Osteocyte (in vitro differentiated cells): ENCODE measurements around the gene CYP19A1. TPM values are rescaled to one million over a fixed set of nuclear protein-coding genes. Genes with fewer than 3 reads are reported as not detected.

Source experiments
- DNase-seq: peaks from one replicate; pipeline ENCODE4 v3.0.0; 2021; ENCODE audit warnings: mixed read lengths; ENCODE audit not compliant: unreplicated experiment; ENCODE audit errors: extremely low spot score
- H3K27ac Mint-ChIP-seq: one replicate; pipeline ENCODE4 v1.8.0; 2021; ENCODE audit warnings: mild to moderate bottlenecking, mixed read lengths; ENCODE audit not compliant: unreplicated experiment
- H3K27me3 Mint-ChIP-seq: one replicate; pipeline ENCODE4 v1.8.0; 2021; ENCODE audit warnings: mixed read lengths; ENCODE audit not compliant: unreplicated experiment
- H3K36me3 Mint-ChIP-seq: one replicate; pipeline ENCODE4 v1.8.0; 2021; ENCODE audit warnings: mixed read lengths; ENCODE audit not compliant: unreplicated experiment
- H3K4me1 Mint-ChIP-seq: one replicate; pipeline ENCODE4 v1.8.0; 2021; ENCODE audit warnings: mixed read lengths; ENCODE audit not compliant: unreplicated experiment
- H3K4me3 Mint-ChIP-seq: one replicate; pipeline ENCODE4 v1.8.0; 2021; ENCODE audit warnings: mild to moderate bottlenecking, moderate library complexity, mixed read lengths; ENCODE audit not compliant: unreplicated experiment
- H3K9me3 Mint-ChIP-seq: one replicate; pipeline ENCODE4 v1.8.0; 2021; ENCODE audit warnings: mixed read lengths; ENCODE audit not compliant: unreplicated experiment
- CTCF ChIP-seq: fragments of 200-600 bp; sonication (generic); IDR thresholded peaks from 2 replicates; pipeline ENCODE4 v1.5.0; 2021; ENCODE audit warnings: antibody characterized with exemption, mild to moderate bottlenecking, moderate library complexity
- total RNA-seq: library from RNA; stranded (reverse); gene quantifications from 2 replicates; pipeline ENCODE4 v1.2.1, GENCODE V29; 2021

The CYP19A1 gene
- total RNA-seq, 1 donor from 2014 or later = not detected

GRCh38 chr15:51375966-51376640 lies 37.7 kb upstream of the CYP19A1 start:
- no peak overlapping the region for H3K4me3 Mint-ChIP-seq
- no peak for TF ChIP-seq CTCF
- H3K4me1 Mint-ChIP-seq = peaks cover under 1% of the 10 kb centered on the region
- H3K36me3 Mint-ChIP-seq = no peaks in the 10 kb centered on the region
- no peak for DNase-seq
- no peaks in the 10 kb centered on the region for H3K9me3 Mint-ChIP-seq
- no peak overlapping the region for H3K27ac Mint-ChIP-seq
- H3K27me3 Mint-ChIP-seq = peaks cover 3% of the 10 kb centered on the region

GRCh38 chr15:51374131-51374530 lies 35.7 kb upstream of the CYP19A1 start:
- Mint-ChIP-seq H3K4me3 (no peak overlapping the region), H3K27ac (no peak overlapping the region)
- TF ChIP-seq CTCF = no peak

GRCh38 chr15:51371266-51371665 lies 32.9 kb upstream of the CYP19A1 start:
- peaks cover 12% of the 10 kb centered on the region for H3K4me1 Mint-ChIP-seq
- TF ChIP-seq CTCF = no peak
- H3K27me3 Mint-ChIP-seq = peaks cover 1% of the 10 kb centered on the region
- no peaks in the 10 kb centered on the region for H3K36me3 Mint-ChIP-seq
- no peak for DNase-seq
- H3K9me3 Mint-ChIP-seq = no peaks in the 10 kb centered on the region
- H3K4me3 Mint-ChIP-seq = no peak overlapping the region
- no peak overlapping the region for H3K27ac Mint-ChIP-seq

More at GRCh38 chr15:51374131-51374530, 35.7 kb upstream of the CYP19A1 start:
- DNase-seq = no peak
- Mint-ChIP-seq H3K36me3 (no peaks in the 10 kb centered on the region), H3K4me1 (peaks cover 3% of the 10 kb centered on the region), H3K27me3 (no peaks in the 10 kb centered on the region), H3K9me3 (no peaks in the 10 kb centered on the region)

GRCh38 chr15:51369451-51369761 lies 31.0 kb upstream of the CYP19A1 start:
- H3K4me3 Mint-ChIP-seq = no peak overlapping the region
- no peak for TF ChIP-seq CTCF
- DNase-seq = no peak
- H3K27me3 Mint-ChIP-seq = peaks cover 12% of the 10 kb centered on the region
- H3K4me1 Mint-ChIP-seq = peaks cover 12% of the 10 kb centered on the region
- H3K36me3 Mint-ChIP-seq = no peaks in the 10 kb centered on the region
- H3K27ac Mint-ChIP-seq = no peak overlapping the region
- no peaks in the 10 kb centered on the region for H3K9me3 Mint-ChIP-seq

GRCh38 chr15:51368751-51369450 lies 30.5 kb upstream of the CYP19A1 start:
- Mint-ChIP-seq H3K36me3 (no peaks in the 10 kb centered on the region), H3K27ac (no peak overlapping the region), H3K9me3 (no peaks in the 10 kb centered on the region), H3K4me1 (peaks cover 12% of the 10 kb centered on the region), H3K4me3 (no peak overlapping the region), H3K27me3 (peaks cover 12% of the 10 kb centered on the region)
- no peak for DNase-seq
- no peak for TF ChIP-seq CTCF
